Skin epidermis (tissue), 12 donors: Measurements from ENCODE around the gene FAM114A2.
"Not testable (repeated sequence)": the region's sequence is repeated elsewhere in the genome, so short reads cannot be mapped to it uniquely, and the experiment has no call there.

Source experiments
- H3K27ac ChIP-seq, 21 experiments: fragments of 200-600 bp; sonication (generic) in 11 of 21; one replicate each; pipeline ENCODE4 v1.5.0; 2020; ENCODE audit warnings: mild to moderate bottlenecking in 3 of 21, inconsistent platforms in 2 of 21, moderate library complexity in 2 of 21
- H3K4me3 ChIP-seq, 7 experiments: fragments of 200-600 bp; sonication (generic) in 2 of 7; one replicate each; pipeline ENCODE4 v1.5.0; 2020; ENCODE audit warnings: inconsistent platforms in 2 of 7, mild to moderate bottlenecking in 2 of 7, moderate library complexity in 1 of 7

The FAM114A2 gene

GRCh38 chr5:154038707-154039457 lies at the start of gene FAM114A2, which contains the start of gene MFAP3:
Gene FAM114A2, minus strand, starts transcription at chr5:154038910. Its CDS starts 3,957 bp downstream, at chr5:154034953.
Gene MFAP3, plus strand, starts transcription at chr5:154038967. Its CDS starts 10,756 bp downstream, at chr5:154049723.
- Histone ChIP-seq H3K27ac (peak within 1 kb of the TSS; percentile 70 to 93 (median 88)), H3K4me3 (peak within 1 kb of the TSS; percentile 63 to 89 (median 76))

GRCh38 chr5:154087260-154087659 lies 48.5 kb upstream of the FAM114A2 start:
- Histone ChIP-seq H3K27ac (no peak overlapping the region), H3K4me3 (no peak overlapping the region)

GRCh38 chr5:154086641-154087040 lies 47.9 kb upstream of the FAM114A2 start:
- H3K27ac ChIP-seq: no peak overlapping the region
- no peak overlapping the region for H3K4me3 ChIP-seq

GRCh38 chr5:154086146-154086545 lies 47.4 kb upstream of the FAM114A2 start:
- Histone ChIP-seq H3K4me3 (no peak overlapping the region), H3K27ac (no peak overlapping the region)

- Histone ChIP-seq H3K27ac (no peak overlapping the region), H3K4me3 (no peak overlapping the region)
Observed at GRCh38 chr5:154084062-154084639, 45.4 kb upstream of the FAM114A2 start.

- no peak overlapping the region for H3K27ac ChIP-seq
- no peak overlapping the region for H3K4me3 ChIP-seq
Observed at GRCh38 chr5:154081246-154081645, 42.5 kb upstream of the FAM114A2 start.

- Histone ChIP-seq H3K27ac (no peak overlapping the region), H3K4me3 (no peak overlapping the region)
Observed at GRCh38 chr5:154078272-154078671, 39.6 kb upstream of the FAM114A2 start.

GRCh38 chr5:154077696-154078095 lies 39.0 kb upstream of the FAM114A2 start:
- H3K4me3 ChIP-seq: no peak overlapping the region
- no peak overlapping the region for H3K27ac ChIP-seq

- Histone ChIP-seq H3K4me3 (no peak overlapping the region), H3K27ac (no peak overlapping the region)
Observed at GRCh38 chr5:154076240-154076922, 37.7 kb upstream of the FAM114A2 start.

GRCh38 chr5:154072414-154073171 lies 33.9 kb upstream of the FAM114A2 start:
- Histone ChIP-seq H3K4me3 (no peak overlapping the region), H3K27ac (no peak overlapping the region)

- Histone ChIP-seq H3K4me3 (no peak overlapping the region), H3K27ac (no peak overlapping the region)
Observed at GRCh38 chr5:154071799-154072413, 33.2 kb upstream of the FAM114A2 start.

GRCh38 chr5:154069854-154070253 lies 31.1 kb upstream of the FAM114A2 start:
- H3K4me3 ChIP-seq, H3K27ac ChIP-seq: not testable (repeated sequence)

- no peak overlapping the region for H3K27ac ChIP-seq
- H3K4me3 ChIP-seq: no peak overlapping the region
Observed at GRCh38 chr5:154065971-154066370, 27.3 kb upstream of the FAM114A2 start.

- no peak overlapping the region for H3K4me3 ChIP-seq
- no peak overlapping the region for H3K27ac ChIP-seq
Observed at GRCh38 chr5:154063372-154063771, 24.7 kb upstream of the FAM114A2 start.

GRCh38 chr5:154060606-154061005 lies 21.9 kb upstream of the FAM114A2 start:
- Histone ChIP-seq H3K27ac (no peak overlapping the region), H3K4me3 (no peak overlapping the region)

GRCh38 chr5:154059583-154059982 lies 20.9 kb upstream of the FAM114A2 start:
- H3K4me3 ChIP-seq: no peak overlapping the region
- H3K27ac ChIP-seq: no peak overlapping the region

GRCh38 chr5:154059039-154059430 lies 20.3 kb upstream of the FAM114A2 start:
- Histone ChIP-seq H3K4me3 (no peak overlapping the region), H3K27ac (no peak overlapping the region)

- Histone ChIP-seq H3K27ac (no peak overlapping the region), H3K4me3 (no peak overlapping the region)
Observed at GRCh38 chr5:154058055-154059038, 19.6 kb upstream of the FAM114A2 start.

- H3K4me3 ChIP-seq: no peak overlapping the region
- H3K27ac ChIP-seq: no peak overlapping the region
Observed at GRCh38 chr5:154055201-154055600, 16.5 kb upstream of the FAM114A2 start.
